Right ventricle myocardium superior (tissue), 1 donor: ENCODE results near the gene FGF4. TPM values are rescaled to one million over a fixed set of nuclear protein-coding genes. Genes with fewer than 3 reads are reported as not detected.

ENCODE experiments used
- ATAC-seq: fragments of 200-7000 bp; cut with Tn5 transposase; one replicate; pipeline ENCODE4 v1.9.1; 2020; ENCODE audit warnings: mild to moderate bottlenecking; ENCODE audit not compliant: poor library complexity
- DNase-seq: peaks from one replicate; pipeline ENCODE4 v3.0.0-alpha.2; 2020
- intact Hi-C: fragments of 100-400 bp; cut with DNase I; formaldehyde crosslinking; loops from one replicate; pipeline ENCODE4 v1.11.2; 2022
- total RNA-seq: library from RNA; stranded (reverse); fragmentation: NEBNext Ultra II Directional; extraction: Animal tissue kit (Norgen Biotek cat#: 25700); gene quantifications from one replicate; pipeline ENCODE4 v1.2.1, GENCODE V29; 2021
- donor health status: DM: no; HTN: yes; CAD: no; lungs with severe emphysema.

Gene FGF4
- total RNA-seq, 1 donor from 2014 or later, result not detected

- ATAC-seq, result no peak
- no peak for DNase-seq
- intact Hi-C loops, result no loop called here
Observed at GRCh38 chr11:69744435-69744834, 30.7 kb downstream of the FGF4 start.

GRCh38 chr11:69734841-69735240, 40.3 kb downstream of the FGF4 start:
- ATAC-seq, result no peak
- intact Hi-C loops, result no loop called here
- DNase-seq, result no peak

GRCh38 chr11:69734367-69734766, 40.8 kb downstream of the FGF4 start:
- no peak for ATAC-seq
- DNase-seq, result no peak
- intact Hi-C loops, result no loop called here

GRCh38 chr11:69732910-69733309, 42.2 kb downstream of the FGF4 start:
- DNase-seq (no peak), ATAC-seq (no peak)
- intact Hi-C loops, result no loop called here

- DNase-seq (no peak), ATAC-seq (no peak)
- intact Hi-C loops, result no loop called here
Observed at GRCh38 chr11:69731110-69731509, 44.0 kb downstream of the FGF4 start.

- intact Hi-C loops, result no loop called here
- no peak for DNase-seq
Observed at GRCh38 chr11:69730500-69730899, 44.6 kb downstream of the FGF4 start.

GRCh38 chr11:69729252-69729651, 45.9 kb downstream of the FGF4 start:
- intact Hi-C loops, result no loop called here
- ATAC-seq, result no peak

More at GRCh38 chr11:69730500-69730899, 44.6 kb downstream of the FGF4 start:
- ATAC-seq, result no peak

GRCh38 chr11:69727266-69727665, 47.9 kb downstream of the FGF4 start:
- DNase-seq (no peak), ATAC-seq (no peak)

More at GRCh38 chr11:69729252-69729651, 45.9 kb downstream of the FGF4 start:
- no peak for DNase-seq

GRCh38 chr11:69726481-69726880, 48.7 kb downstream of the FGF4 start:
- ATAC-seq, result no peak
- intact Hi-C loops, result no loop called here
- no peak for DNase-seq

More at GRCh38 chr11:69727266-69727665, 47.9 kb downstream of the FGF4 start:
- intact Hi-C loops, result no loop called here

- no peak for ATAC-seq
- intact Hi-C loops, result no loop called here
- DNase-seq, result no peak
Observed at GRCh38 chr11:69726019-69726418, 49.1 kb downstream of the FGF4 start.

GRCh38 chr11:69721745-69722144, 53.4 kb downstream of the FGF4 start:
- intact Hi-C loops, result no loop called here
- ATAC-seq (no peak), DNase-seq (no peak)

- no peak for ATAC-seq
- intact Hi-C loops, result no loop called here
- DNase-seq, result no peak
Observed at GRCh38 chr11:69721106-69721505, 54.0 kb downstream of the FGF4 start.

Other genes starting within 250 kb of the FGF4 start
- 136 TPM for gene CCND1, start 134.2 kb downstream of the FGF4 start, total RNA-seq
- 7.3 TPM for gene LTO1, start 100.0 kb downstream of the FGF4 start, total RNA-seq
- gene FGF19, start 71.3 kb downstream of the FGF4 start, total RNA-seq, result not detected
- not detected for gene FGF3, start 44.1 kb upstream of the FGF4 start, total RNA-seq